MG63 (cell line): Measurements from ENCODE around the gene SLC38A5. TPM values are rescaled to one million over a fixed set of nuclear protein-coding genes. Genes with fewer than 3 reads are reported as not detected.
"Not testable (repeated sequence)": the region's sequence is repeated elsewhere in the genome, so short reads cannot be mapped to it uniquely, and the experiment has no call there.

ENCODE experiments used
- DNase-seq: peaks from one replicate; pipeline ENCODE4 v3.0.0-alpha.2; 2020
- H3K27me3 ChIP-seq: fragments of 250-450 bp; sonication (Bioruptor Pico); 2 replicates; pipeline ENCODE4 v1.5.1; 2020; ENCODE audit warnings: mild to moderate bottlenecking, moderate library complexity
- H3K36me3 ChIP-seq: fragments of 250-450 bp; sonication (Bioruptor Pico); 2 replicates; pipeline ENCODE4 v1.5.1; 2020; ENCODE audit warnings: mild to moderate bottlenecking, moderate library complexity
- H3K4me3 ChIP-seq: fragments of 250-450 bp; sonication (Bioruptor Pico); 2 replicates; pipeline ENCODE4 v1.5.1; 2020; ENCODE audit warnings: mild to moderate bottlenecking, moderate library complexity
- H3K9me3 ChIP-seq: fragments of 250-450 bp; sonication (Bioruptor Pico); 2 replicates; pipeline ENCODE4 v1.5.1; 2020; ENCODE audit warnings: mild to moderate bottlenecking, moderate library complexity
- total RNA-seq: library from RNA; depleted of rRNA; stranded (reverse); fragments of >200 nt; shearing (Covaris generic); gene quantifications from 2 replicates; pipeline ENCODE4 v1.2.3, GENCODE V29; 2014; ENCODE audit warnings: low replicate concordance; rRNA removed

SLC38A5 gene
- total RNA-seq, result 0.79 and 2.0 TPM in 2 replicates

DNA sequence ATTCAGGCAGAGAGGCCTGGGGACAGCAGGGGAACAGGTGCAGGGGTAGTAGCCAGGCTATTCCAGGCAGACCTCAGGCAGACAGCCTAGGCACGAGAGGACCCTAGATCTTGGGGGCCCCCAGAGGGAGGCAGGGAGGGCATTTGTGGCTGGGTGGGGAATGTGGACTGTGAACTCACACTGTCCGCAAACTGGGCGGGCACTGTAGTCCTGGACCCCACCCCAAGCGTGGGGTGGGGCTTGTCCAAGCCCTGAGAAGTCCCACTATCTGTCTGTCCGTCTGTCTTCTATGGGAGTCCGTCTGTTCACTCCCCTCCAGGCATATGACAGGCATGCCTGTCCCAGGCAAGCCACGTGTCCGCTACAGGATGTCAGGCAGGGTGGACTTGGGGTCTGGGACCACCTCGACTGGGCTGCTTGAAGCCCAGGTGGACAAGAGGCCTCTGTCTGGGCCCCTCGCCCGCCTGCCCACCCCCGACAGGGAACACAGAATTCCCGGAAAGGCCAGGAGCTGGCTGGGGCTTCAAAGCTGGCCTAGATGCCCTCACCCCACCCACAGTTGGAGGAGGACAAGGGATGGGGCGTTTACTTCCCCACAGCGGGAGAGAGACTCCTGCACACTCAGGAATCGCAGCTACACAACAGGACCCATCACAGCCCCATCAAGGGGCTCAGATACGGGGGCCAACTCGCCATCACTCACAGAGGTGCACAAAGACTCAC is at the start of gene SLC38A5:
TSS of gene SLC38A5 (minus strand) at position 151 of the 723 bp plus-strand sequence. CDS start 2,336 bp downstream, outside the sequence.
- Histone ChIP-seq H3K9me3 (no peaks in the 10 kb centered on the region), H3K4me3 (no peak within 1 kb of the TSS), H3K27me3 (no peaks in the 10 kb centered on the region), H3K36me3 (no peaks in the 10 kb centered on the region)
- DNase-seq, result no peak

GRCh38 chrX:48519481-48519880 is 49.4 kb upstream of the SLC38A5 start:
- DNase-seq, H3K4me3 ChIP-seq, H3K9me3 ChIP-seq, H3K27me3 ChIP-seq, H3K36me3 ChIP-seq: not testable (repeated sequence)

- no peak for DNase-seq
- H3K36me3 ChIP-seq, result no peaks in the 10 kb centered on the region
Measured at GRCh38 chrX:48516987-48517386, 46.9 kb upstream of the SLC38A5 start.

DNA sequence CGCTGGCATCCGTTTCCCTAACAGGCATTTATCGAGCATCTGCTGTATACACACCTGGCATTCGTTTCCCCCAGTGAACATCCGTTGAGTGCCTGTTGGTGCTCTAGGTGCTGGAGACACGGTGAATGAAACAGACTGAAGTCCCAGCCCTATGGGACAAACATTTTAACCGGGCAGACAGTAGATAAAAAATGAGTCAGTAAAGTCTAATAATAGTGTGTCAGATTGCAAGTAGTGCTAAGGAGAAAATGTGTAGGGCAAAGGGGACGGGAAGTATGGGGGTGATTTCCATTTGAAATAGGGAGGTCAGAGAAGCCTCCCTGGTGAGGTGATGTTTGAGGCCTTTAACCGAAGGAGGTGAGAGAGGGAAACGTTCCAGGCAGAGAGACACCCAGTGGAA is 46.2 kb upstream of the SLC38A5 start:
- no peaks in the 10 kb centered on the region for H3K36me3 ChIP-seq
- no peak for DNase-seq

More at GRCh38 chrX:48516987-48517386, 46.9 kb upstream of the SLC38A5 start:
- no peak overlapping the region for H3K4me3 ChIP-seq
- no peaks in the 10 kb centered on the region for H3K9me3 ChIP-seq
- no peaks in the 10 kb centered on the region for H3K27me3 ChIP-seq

DNA sequence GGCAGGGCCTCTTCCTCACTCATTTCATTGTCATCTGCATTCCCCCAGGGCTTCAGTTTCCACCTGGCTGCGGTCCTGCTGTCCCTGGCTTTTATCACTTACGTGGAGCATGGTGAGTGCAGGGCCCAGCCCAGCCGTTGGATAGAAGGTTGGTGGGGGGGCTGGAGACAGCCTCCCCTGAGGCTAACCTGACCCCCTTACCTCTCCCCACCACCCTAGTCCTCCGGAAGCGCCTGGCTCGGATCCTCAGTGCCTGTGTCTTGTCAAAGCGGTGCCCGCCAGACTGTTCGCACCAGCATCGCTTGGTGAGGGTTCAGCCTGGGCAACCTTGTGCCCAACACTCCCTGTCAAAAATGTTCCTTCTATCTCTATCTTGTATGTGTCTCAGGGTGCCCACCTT is 45.8 kb upstream of the SLC38A5 start:
- Histone ChIP-seq H3K9me3 (no peaks in the 10 kb centered on the region), H3K27me3 (no peaks in the 10 kb centered on the region), H3K36me3 (no peaks in the 10 kb centered on the region), H3K4me3 (no peak overlapping the region)
- no peak for DNase-seq

More for the DNA sequence above, 46.2 kb upstream of the SLC38A5 start:
- no peaks in the 10 kb centered on the region for H3K27me3 ChIP-seq
- no peaks in the 10 kb centered on the region for H3K9me3 ChIP-seq
- H3K4me3 ChIP-seq, result no peak overlapping the region

- no peak overlapping the region for H3K4me3 ChIP-seq
- H3K27me3 ChIP-seq, result no peaks in the 10 kb centered on the region
- no peaks in the 10 kb centered on the region for H3K9me3 ChIP-seq
- H3K36me3 ChIP-seq, result no peaks in the 10 kb centered on the region
- no peak for DNase-seq
Measured at GRCh38 chrX:48514868-48515460, 44.9 kb upstream of the SLC38A5 start.

DNA sequence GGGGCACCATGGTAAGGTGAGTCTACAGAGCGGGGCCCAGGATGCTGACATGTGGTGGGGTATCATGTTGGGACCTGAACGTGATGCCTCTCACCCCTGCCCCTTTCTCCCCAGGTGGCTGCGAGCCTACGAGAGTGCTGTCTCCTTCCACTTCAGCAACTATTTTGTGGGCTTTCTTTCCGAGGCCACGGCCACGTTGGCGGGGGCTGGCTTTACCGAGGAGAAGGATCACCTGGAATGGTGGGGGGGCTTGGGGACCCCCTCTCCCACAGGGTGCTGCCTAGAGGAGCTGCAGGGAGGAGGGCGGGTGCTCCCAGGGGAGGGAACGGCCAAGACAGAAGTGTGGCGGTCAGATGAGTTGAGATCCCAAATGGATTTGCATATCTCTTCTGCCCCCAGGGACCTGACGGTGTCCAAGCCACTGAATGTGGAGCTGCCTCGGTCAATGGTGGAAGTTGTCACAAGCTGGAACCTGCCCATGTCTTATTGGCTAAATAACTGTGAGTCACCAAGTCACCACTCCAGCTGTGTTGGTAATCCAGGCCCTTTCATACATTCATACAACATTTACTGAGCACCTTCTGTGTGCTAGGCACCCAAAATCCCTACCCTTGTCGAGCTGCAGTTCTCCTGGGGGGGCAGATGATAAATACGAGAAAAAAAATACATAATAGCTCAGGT is 44.2 kb upstream of the SLC38A5 start:
- Histone ChIP-seq H3K9me3 (no peaks in the 10 kb centered on the region), H3K27me3 (no peaks in the 10 kb centered on the region), H3K36me3 (no peaks in the 10 kb centered on the region), H3K4me3 (no peak overlapping the region)
- DNase-seq, result no peak

GRCh38 chrX:48513670-48514069 is 43.6 kb upstream of the SLC38A5 start:
- Histone ChIP-seq H3K4me3 (no peak overlapping the region), H3K9me3 (no peaks in the 10 kb centered on the region), H3K36me3 (no peaks in the 10 kb centered on the region), H3K27me3 (no peaks in the 10 kb centered on the region)
- no peak for DNase-seq

DNA sequence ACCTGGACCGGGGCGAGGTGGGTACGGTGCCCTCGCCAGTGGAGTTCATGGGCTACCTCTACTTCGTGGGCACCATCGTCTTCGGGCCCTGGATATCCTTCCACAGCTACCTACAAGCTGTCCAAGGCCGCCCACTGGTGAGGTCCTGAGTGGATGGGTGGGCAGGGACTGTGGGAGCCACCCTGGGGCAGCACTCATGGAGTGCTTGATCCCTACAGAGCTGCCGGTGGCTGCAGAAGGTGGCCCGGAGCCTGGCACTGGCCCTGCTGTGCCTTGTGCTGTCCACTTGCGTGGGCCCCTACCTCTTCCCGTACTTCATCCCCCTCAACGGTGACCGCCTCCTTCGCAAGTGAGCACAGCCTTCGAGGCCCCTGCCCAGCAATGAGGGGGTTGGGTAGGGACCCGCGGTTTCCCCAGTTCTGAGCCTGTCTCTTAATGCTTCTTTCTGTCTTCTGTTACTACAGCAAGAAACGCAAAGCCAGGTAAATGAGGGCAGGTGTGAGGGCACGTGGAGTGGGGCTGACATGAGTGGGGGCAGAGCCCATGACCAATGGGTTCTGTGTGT is 42.4 kb upstream of the SLC38A5 start:
- Histone ChIP-seq H3K4me3 (no peak overlapping the region), H3K36me3 (no peaks in the 10 kb centered on the region), H3K27me3 (no peaks in the 10 kb centered on the region), H3K9me3 (no peaks in the 10 kb centered on the region)
- DNase-seq, result no peak

DNA sequence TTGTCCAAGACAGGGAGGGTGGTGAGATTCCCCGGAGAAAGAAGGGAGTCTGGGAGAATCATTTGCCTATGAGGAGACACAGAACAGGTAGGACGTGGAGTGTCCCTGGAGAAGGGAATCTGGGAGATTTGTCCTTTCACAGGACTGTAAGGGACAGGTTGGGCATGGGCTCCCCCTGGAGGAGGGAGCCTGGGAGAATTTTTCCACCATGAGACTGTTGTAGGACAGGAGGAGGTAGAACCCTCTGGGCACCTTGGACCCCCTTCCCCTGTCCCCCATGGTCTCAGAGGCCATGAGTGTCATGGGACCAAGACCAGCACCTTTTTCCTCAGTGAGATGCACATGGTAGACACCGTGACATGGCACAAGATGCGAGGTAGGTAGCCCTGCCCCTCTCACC is 41.5 kb upstream of the SLC38A5 start:
- Histone ChIP-seq H3K27me3 (no peaks in the 10 kb centered on the region), H3K4me3 (no peak overlapping the region), H3K9me3 (no peaks in the 10 kb centered on the region), H3K36me3 (no peaks in the 10 kb centered on the region)
- DNase-seq, result no peak

GRCh38 chrX:48509619-48510018 is 39.6 kb upstream of the SLC38A5 start:
- Histone ChIP-seq H3K36me3 (no peaks in the 10 kb centered on the region), H3K4me3 (peak overlapping the region; percentile 59; the same call in 1 of the 2 replicates), H3K27me3 (no peaks in the 10 kb centered on the region), H3K9me3 (no peaks in the 10 kb centered on the region)
- no peak for DNase-seq

DNA sequence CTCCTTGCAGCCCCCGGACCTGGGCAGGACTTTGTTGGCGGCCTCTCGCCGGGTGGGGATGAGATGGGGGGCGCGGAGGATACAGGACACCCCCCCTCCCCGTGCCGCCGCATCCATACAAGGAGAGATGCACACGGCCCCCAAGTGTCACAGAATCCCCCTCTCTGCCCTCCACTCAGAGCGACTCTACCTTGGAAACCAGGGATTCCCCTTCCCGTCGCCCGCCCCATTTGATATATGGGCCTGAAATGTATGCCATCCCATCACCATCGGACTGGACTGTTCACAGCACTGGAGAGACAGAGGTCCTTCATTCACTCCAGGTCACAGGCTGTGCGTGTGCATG is 39.2 kb upstream of the SLC38A5 start:
- no peaks in the 10 kb centered on the region for H3K9me3 ChIP-seq
- H3K4me3 ChIP-seq, result peak overlapping the region; percentile 59
- H3K36me3 ChIP-seq, result no peaks in the 10 kb centered on the region
- no peaks in the 10 kb centered on the region for H3K27me3 ChIP-seq
- DNase-seq, result no peak

- peak; percentile 76 for DNase-seq
- no peaks in the 10 kb centered on the region for H3K36me3 ChIP-seq
- peak within 1 kb of the TSS; percentile 59 for H3K4me3 ChIP-seq
- H3K9me3 ChIP-seq, result no peaks in the 10 kb centered on the region
- H3K27me3 ChIP-seq, result no peaks in the 10 kb centered on the region
Measured at GRCh38 chrX:48508400-48509244, 38.6 kb upstream of the SLC38A5 start, which contains the start of gene PORCN. Gene PORCN, plus strand, starts transcription at chrX:48508992. Its CDS starts 829 bp downstream, at chrX:48509821.

DNA sequence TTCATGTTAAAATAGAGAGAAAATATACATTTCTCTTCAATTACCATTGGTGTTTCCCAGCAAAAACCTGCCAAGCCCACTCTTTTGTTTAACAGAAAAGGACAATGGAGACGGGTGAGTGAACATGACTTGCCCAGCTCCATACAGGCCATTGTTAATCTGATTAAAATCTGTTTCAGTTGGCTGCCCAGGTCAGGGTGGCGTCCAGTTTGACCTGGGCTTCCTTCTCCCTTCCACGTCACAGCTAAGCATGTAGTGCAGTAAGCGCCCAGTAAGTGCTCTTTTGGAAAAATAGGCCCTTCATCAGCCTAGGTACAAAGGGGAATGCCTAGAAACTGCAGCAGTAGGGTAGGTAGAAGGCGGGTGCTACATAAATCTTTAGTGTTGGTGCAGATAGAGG is 37.2 kb upstream of the SLC38A5 start:
- Histone ChIP-seq H3K27me3 (no peaks in the 10 kb centered on the region), H3K9me3 (no peaks in the 10 kb centered on the region), H3K36me3 (no peaks in the 10 kb centered on the region), H3K4me3 (no peak overlapping the region)
- no peak for DNase-seq

GRCh38 chrX:48505481-48505880 is 35.4 kb upstream of the SLC38A5 start:
- no peak for DNase-seq
- Histone ChIP-seq H3K36me3 (no peaks in the 10 kb centered on the region), H3K9me3 (no peaks in the 10 kb centered on the region), H3K4me3 (no peak overlapping the region), H3K27me3 (no peaks in the 10 kb centered on the region)

DNA sequence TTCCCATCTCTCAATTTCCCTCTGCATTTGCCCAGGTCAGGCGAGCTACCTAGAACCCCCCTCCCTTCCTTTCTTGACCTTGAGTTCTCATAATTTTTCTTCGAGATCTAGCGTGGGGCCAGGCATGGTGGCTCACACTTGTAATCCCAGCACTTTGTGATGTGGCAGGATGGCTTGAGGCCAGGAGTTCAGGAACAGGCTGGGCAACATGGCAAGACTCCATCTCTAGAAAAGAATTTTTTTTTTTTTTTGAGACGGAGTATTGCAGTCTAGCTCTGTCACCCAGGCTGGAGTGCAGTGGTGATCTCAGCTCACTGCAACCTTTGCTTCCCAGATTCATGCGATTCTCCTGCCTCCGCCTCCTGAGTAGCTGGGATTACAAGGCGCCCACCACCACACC is 34.2 kb upstream of the SLC38A5 start:
- Histone ChIP-seq H3K9me3 (no peaks in the 10 kb centered on the region), H3K4me3 (no peak overlapping the region), H3K27me3 (no peaks in the 10 kb centered on the region), H3K36me3 (no peaks in the 10 kb centered on the region)
- no peak for DNase-seq
